Natural killer cell (primary cell): Measurements from ENCODE around the gene SIPA1L3. TPM values are rescaled to one million over a fixed set of nuclear protein-coding genes. Genes with fewer than 3 reads are reported as not detected.

Experiments used
- ATAC-seq, 3 donors: fragments of 150-1000 bp in 2 of 3; fragments of 200-7000 bp in 1 of 3; cut with Tn5 transposase; 1 replicate in 1 of 3; 2 replicates in 2 of 3; pipeline ENCODE4 v1.10.0; 2021; ENCODE audit warnings: mild to moderate bottlenecking in 2 of 3, moderate library complexity in 2 of 3
- DNase-seq, 2 donors: peaks; one replicate each; pipeline versions ENCODE4 v3.0.0 to v3.0.0-alpha.2; 2013 to 2021; ENCODE audit warnings: mixed read lengths in 1 of 2
- H3K27ac ChIP-seq: one replicate; pipeline ENCODE4 v1.5.1; 2013; ENCODE audit warnings: mild to moderate bottlenecking, low read length
- H3K27me3 ChIP-seq: one replicate; pipeline ENCODE4 v1.6.1; 2013; ENCODE audit warnings: low read length; ENCODE audit not compliant: control insufficient read depth, insufficient read depth
- H3K36me3 ChIP-seq: one replicate; pipeline ENCODE4 v1.6.1; 2013; ENCODE audit warnings: low read length; ENCODE audit not compliant: control insufficient read depth, insufficient read depth
- H3K4me1 ChIP-seq: one replicate; pipeline ENCODE4 v1.6.1; 2013; ENCODE audit warnings: low read length; ENCODE audit not compliant: control insufficient read depth, insufficient read depth
- H3K4me3 ChIP-seq: one replicate; pipeline ENCODE4 v1.5.1; 2013; ENCODE audit warnings: low read length
- H3K9me3 ChIP-seq: one replicate; pipeline ENCODE4 v1.6.1; 2013; ENCODE audit warnings: low read length; ENCODE audit not compliant: control insufficient read depth, insufficient read depth
- H3K27ac Mint-ChIP-seq, 2 donors: one replicate each; pipeline ENCODE4 v1.8.0; 2022; ENCODE audit warnings: mild to moderate bottlenecking in 2 of 2, mixed read lengths in 2 of 2, moderate library complexity in 1 of 2
- H3K27me3 Mint-ChIP-seq, 2 donors: one replicate each; pipeline ENCODE4 v1.8.0; 2022; ENCODE audit warnings: low read depth in 2 of 2, mixed read lengths in 2 of 2
- H3K36me3 Mint-ChIP-seq: one replicate; pipeline ENCODE4 v1.8.0; 2022; ENCODE audit warnings: mixed read lengths
- H3K4me1 Mint-ChIP-seq, 2 donors: one replicate each; pipeline ENCODE4 v1.8.0; 2022; ENCODE audit warnings: mixed read lengths in 2 of 2
- H3K4me3 Mint-ChIP-seq: one replicate; pipeline ENCODE4 v1.8.0; 2022; ENCODE audit warnings: mild to moderate bottlenecking, moderate library complexity, mixed read lengths
- H3K9me3 Mint-ChIP-seq, 2 donors: one replicate each; pipeline ENCODE4 v1.8.0; 2022; ENCODE audit warnings: mixed read lengths in 2 of 2
- CTCF ChIP-seq: fragments of 200-600 bp; IDR thresholded peaks from one replicate; pipeline ENCODE4 v1.8.0; 2022; ENCODE audit warnings: antibody characterized with exemption
- WGBS: methylation state at CpG from one replicate; pipeline ENCODE4 v1.1.7; 2013; ENCODE audit warnings: missing lambda C conversion rate; ENCODE audit not compliant: insufficient coverage; 5-methylcytosine and 5-hydroxymethylcytosine counted together
- intact Hi-C: fragments of 100-400 bp; cut with micrococcal nuclease; formaldehyde crosslinking; loops from one replicate; pipeline ENCODE4 v1.14.2; 2022
- total RNA-seq, 4 donors: library from RNA; stranded (reverse); fragments of 120-200 nt in 1 of 4; gene quantifications; one replicate each; pipeline versions ENCODE4 v1.2.3 to v1.2.4, GENCODE V29; 2013 to 2022

SIPA1L3 gene
- total RNA-seq, 3 donors from 2014 or later (not counting 1 experiment from before 2014, with no cell fraction given) = 34.4 to 35.8 (median 35.4) TPM

- ATAC-seq (no peak), DNase-seq (no peak)
- Mint-ChIP-seq H3K27me3 (no peaks in the 10 kb centered on the region), H3K36me3 (no peaks in the 10 kb centered on the region), H3K9me3 (no peaks in the 10 kb centered on the region), H3K27ac (no peak overlapping the region), H3K4me3 (no peak overlapping the region), H3K4me1 (peaks cover 7 to 18% of the 10 kb centered on the region in 2 donors)
- TF ChIP-seq CTCF = no peak
- Histone ChIP-seq H3K4me3 (no peak overlapping the region), H3K27ac (no peak overlapping the region), H3K27me3 (no peaks in the 10 kb centered on the region), H3K9me3 (no peaks in the 10 kb centered on the region), H3K4me1 (peaks cover under 1% of the 10 kb centered on the region), H3K36me3 (no peaks in the 10 kb centered on the region)
- 94% methylated on average over 5 of the region's 6 CpGs for WGBS
- intact Hi-C loops = no loop called here
Measured at GRCh38 chr19:38015216-38015615, 108.2 kb downstream of the SIPA1L3 start.

- peaks cover 12 to 24% of the 10 kb centered on the region in 2 donors for H3K4me1 Mint-ChIP-seq
- H3K27me3 ChIP-seq = no peaks in the 10 kb centered on the region
Measured at GRCh38 chr19:38015761-38016160, 108.8 kb downstream of the SIPA1L3 start.

GRCh38 chr19:38017401-38018151, 110.6 kb downstream of the SIPA1L3 start:
- H3K4me3 Mint-ChIP-seq = no peak overlapping the region
- no peak for DNase-seq
- Histone ChIP-seq H3K27ac (no peak overlapping the region), H3K4me3 (no peak overlapping the region), H3K4me1 (peaks cover 5% of the 10 kb centered on the region), H3K27me3 (no peaks in the 10 kb centered on the region), H3K36me3 (no peaks in the 10 kb centered on the region), H3K9me3 (no peaks in the 10 kb centered on the region)
- intact Hi-C loops = no loop called here
- H3K36me3 Mint-ChIP-seq = no peaks in the 10 kb centered on the region
- peaks cover 16 to 18% of the 10 kb centered on the region in 2 donors for H3K4me1 Mint-ChIP-seq
- H3K27me3 Mint-ChIP-seq = no peaks in the 10 kb centered on the region
- TF ChIP-seq CTCF = no peak
- H3K9me3 Mint-ChIP-seq = no peaks in the 10 kb centered on the region
- no peak overlapping the region for H3K27ac Mint-ChIP-seq
- ATAC-seq = no peak
- 97% methylated on average over 6 of the region's 6 CpGs for WGBS

More at GRCh38 chr19:38015761-38016160, 108.8 kb downstream of the SIPA1L3 start:
- no peak overlapping the region for H3K27ac Mint-ChIP-seq
- H3K27me3 Mint-ChIP-seq = no peaks in the 10 kb centered on the region
- 92% methylated on average over 7 of the region's 7 CpGs for WGBS
- no peak for TF ChIP-seq CTCF
- no peaks in the 10 kb centered on the region for H3K36me3 Mint-ChIP-seq
- H3K4me1 ChIP-seq = peaks cover 5% of the 10 kb centered on the region
- no peak for DNase-seq
- no peaks in the 10 kb centered on the region for H3K9me3 ChIP-seq
- H3K9me3 Mint-ChIP-seq = no peaks in the 10 kb centered on the region
- H3K36me3 ChIP-seq = no peaks in the 10 kb centered on the region
- H3K27ac ChIP-seq = no peak overlapping the region
- H3K4me3 ChIP-seq = no peak overlapping the region
- H3K4me3 Mint-ChIP-seq = no peak overlapping the region
- intact Hi-C loops = no loop called here
- no peak for ATAC-seq
